Measurements from ENCODE around the gene ACACB. TPM values are rescaled to one million over a fixed set of nuclear protein-coding genes. Genes with fewer than 3 reads are reported as not detected.

Gene ACACB
- total RNA-seq, 4 donors from 2014 or later: 69.5 to 132 (median 93.6) TPM

DNA sequence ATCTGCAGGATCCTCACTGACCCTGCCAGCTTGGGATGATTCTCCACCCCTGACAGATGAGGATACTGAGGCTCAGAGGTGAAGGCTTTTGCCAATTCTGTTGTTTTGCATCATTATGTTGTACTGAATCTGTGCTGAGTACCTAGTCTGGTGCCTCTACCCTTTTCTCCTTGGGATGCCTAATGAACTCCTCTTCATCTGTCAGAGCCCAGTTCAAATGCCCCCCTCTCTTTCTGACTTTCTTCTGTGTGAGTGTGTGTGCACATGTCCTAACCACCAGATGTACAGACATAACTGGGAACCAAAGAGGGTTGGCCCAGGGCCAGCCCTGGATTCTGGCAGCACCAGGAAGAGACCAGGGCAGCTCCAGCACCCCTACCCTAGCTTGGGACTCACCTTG, 169.9 kb downstream of the ACACB start:
- intact Hi-C loops (cut with DNase I; ENCODE audit: low total_unique reads): no loop called here
- no peak for DNase-seq
- H3K9me3 ChIP-seq: no peaks in the 10 kb centered on the region
- in situ Hi-C loops (cut with MboI; ENCODE audit: low pct_ligation_motif_present in 1 of 4, low pct_unique_long_range_greater_than_20kb in 1 of 4, low sequenced_read_pairs in 3 of 4): no loop called here
- H3K27me3 ChIP-seq: no peaks in the 10 kb centered on the region
- no peaks in the 10 kb centered on the region for H3K36me3 ChIP-seq
- peaks cover 0 to 5% (median 4%) of the 10 kb centered on the region in 4 donors for H3K4me1 ChIP-seq
- H3K27ac ChIP-seq: no peak overlapping the region
- H3K4me3 ChIP-seq: no peak overlapping the region
- no peak for TF ChIP-seq POLR2AphosphoS5 (IDR thresholded peaks at IDR 0.05)
- TF ChIP-seq, protein P1, sequence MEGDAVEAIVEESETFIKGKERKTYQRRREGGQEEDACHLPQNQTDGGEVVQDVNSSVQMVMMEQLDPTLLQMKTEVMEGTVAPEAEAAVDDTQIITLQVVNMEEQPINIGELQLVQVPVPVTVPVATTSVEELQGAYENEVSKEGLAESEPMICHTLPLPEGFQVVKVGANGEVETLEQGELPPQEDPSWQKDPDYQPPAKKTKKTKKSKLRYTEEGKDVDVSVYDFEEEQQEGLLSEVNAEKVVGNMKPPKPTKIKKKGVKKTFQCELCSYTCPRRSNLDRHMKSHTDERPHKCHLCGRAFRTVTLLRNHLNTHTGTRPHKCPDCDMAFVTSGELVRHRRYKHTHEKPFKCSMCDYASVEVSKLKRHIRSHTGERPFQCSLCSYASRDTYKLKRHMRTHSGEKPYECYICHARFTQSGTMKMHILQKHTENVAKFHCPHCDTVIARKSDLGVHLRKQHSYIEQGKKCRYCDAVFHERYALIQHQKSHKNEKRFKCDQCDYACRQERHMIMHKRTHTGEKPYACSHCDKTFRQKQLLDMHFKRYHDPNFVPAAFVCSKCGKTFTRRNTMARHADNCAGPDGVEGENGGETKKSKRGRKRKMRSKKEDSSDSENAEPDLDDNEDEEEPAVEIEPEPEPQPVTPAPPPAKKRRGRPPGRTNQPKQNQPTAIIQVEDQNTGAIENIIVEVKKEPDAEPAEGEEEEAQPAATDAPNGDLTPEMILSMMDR (IDR thresholded peaks at IDR 0.05): no peak

DNA sequence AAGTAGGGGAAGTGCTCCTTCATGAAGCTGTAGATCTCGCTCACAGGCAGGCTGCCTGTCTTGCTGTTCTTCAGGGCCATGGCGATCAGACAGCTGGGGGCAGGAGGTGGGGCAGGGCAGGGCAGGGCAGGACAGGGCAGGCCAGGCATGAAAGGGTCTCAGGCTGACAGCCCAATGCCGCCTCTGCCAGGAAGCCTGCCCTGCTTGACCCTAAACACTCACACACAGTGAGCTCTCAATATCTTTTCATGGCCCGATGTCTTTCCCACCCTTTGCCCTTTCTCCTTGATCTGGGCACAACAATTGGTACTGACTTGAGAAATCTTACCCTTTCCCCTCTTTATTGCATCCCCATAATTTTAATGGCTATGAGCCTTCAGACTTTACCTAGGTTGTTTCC, 170.3 kb downstream of the ACACB start:
- TF ChIP-seq, protein P1 (IDR thresholded peaks at IDR 0.05): no peak
- TF ChIP-seq POLR2A (IDR thresholded peaks at IDR 0.05): no peak
- no peak for TF ChIP-seq POLR2AphosphoS5 (IDR thresholded peaks at IDR 0.05)
- no peak for TF ChIP-seq EP300 (IDR thresholded peaks at IDR 0.05; ENCODE audit: low read depth)
- peaks cover 3 to 9% (median 7%) of the 10 kb centered on the region in 4 donors for H3K4me1 ChIP-seq
- 84% methylated on average over 4 of the region's 4 CpGs; no CpG with 5 or more reads in 1 of the 2 donors for WGBS, 2 donors (ENCODE audit: low coverage in 1 of 2)

DNA sequence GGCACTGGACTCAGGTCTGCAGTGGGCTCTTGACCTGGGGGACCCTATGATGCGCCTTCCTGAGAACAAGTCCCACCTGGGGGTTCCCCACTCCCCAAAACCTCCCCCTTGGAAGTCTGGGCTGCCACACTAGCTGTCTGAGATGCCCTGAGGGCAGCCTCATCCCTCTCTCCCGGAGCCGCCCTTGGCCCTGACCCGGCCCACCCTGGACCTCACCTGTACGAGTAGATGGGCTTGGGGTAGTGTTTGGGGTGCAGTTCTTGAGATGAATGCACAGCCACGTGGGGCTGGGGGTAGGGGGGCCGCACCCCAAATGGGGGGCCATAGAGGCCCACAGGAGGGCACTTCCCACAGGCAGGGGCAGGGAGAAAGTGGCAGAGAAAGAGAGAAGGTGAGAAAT, 170.8 kb downstream of the ACACB start:
- Histone ChIP-seq H3K9me3 (no peaks in the 10 kb centered on the region), H3K4me3 (no peak overlapping the region), H3K27ac (no peak overlapping the region), H3K27me3 (peaks cover 4% of the 10 kb centered on the region), H3K36me3 (no peaks in the 10 kb centered on the region), H3K4me1 (peaks cover 8 to 14% (median 12%) of the 10 kb centered on the region in 4 donors)
- WGBS, 2 donors (ENCODE audit: low coverage in 1 of 2): 90% methylated on average over 7 of the region's 7 CpGs; no CpG with 5 or more reads in 1 of the 2 donors
- no peak for DNase-seq
- no peak for TF ChIP-seq POLR2A (IDR thresholded peaks at IDR 0.05)
- no peak for TF ChIP-seq POLR2AphosphoS5 (IDR thresholded peaks at IDR 0.05)
- TF ChIP-seq, protein P1 (IDR thresholded peaks at IDR 0.05): no peak
- intact Hi-C loops (cut with DNase I; ENCODE audit: low total_unique reads): no loop called here
- in situ Hi-C loops (cut with MboI; ENCODE audit: low pct_ligation_motif_present in 1 of 4, low pct_unique_long_range_greater_than_20kb in 1 of 4, low sequenced_read_pairs in 3 of 4): no loop called here

More for the DNA sequence above, 170.3 kb downstream of the ACACB start:
- intact Hi-C loops (cut with DNase I; ENCODE audit: low total_unique reads) (no loop called here), in situ Hi-C loops (cut with MboI; ENCODE audit: low pct_ligation_motif_present in 1 of 4, low pct_unique_long_range_greater_than_20kb in 1 of 4, low sequenced_read_pairs in 3 of 4) (no loop called here)
- H3K9me3 ChIP-seq: no peaks in the 10 kb centered on the region
- no peaks in the 10 kb centered on the region for H3K36me3 ChIP-seq
- no peaks in the 10 kb centered on the region for H3K27me3 ChIP-seq
- no peak overlapping the region for H3K27ac ChIP-seq
- DNase-seq: no peak
- no peak overlapping the region for H3K4me3 ChIP-seq

DNA sequence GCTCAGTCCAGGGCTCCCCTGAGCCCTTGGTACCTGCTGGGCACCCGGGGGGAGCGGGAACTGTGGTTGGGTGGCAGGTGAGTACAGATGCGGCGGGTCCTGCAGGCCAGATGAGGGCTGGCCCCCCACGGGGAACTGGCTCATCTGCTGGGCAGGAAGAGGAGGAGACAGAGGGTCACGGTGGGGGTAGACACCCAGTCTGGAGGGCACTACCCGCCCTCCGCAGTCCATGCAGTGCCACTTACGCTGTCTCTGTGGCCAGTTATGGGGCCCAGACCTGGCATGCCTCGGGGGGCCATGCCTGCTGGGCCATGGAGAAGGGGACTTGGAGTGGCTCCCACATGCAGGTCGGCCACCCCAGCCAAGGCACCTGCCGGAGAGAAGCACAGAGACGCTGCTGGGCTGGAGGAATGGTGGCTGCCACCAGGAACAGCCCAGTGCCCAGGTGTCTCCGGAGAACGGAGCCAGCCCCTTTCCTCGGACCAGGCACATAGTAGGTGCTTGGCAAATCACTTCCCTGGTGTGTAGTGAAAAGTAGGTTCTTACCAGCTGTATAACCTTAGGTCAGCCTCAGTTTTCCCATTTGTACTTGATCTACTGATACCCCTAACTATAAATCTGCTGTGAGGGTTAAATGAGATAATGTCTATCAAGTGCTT, 171.6 kb downstream of the ACACB start:
- Histone ChIP-seq H3K9me3 (no peaks in the 10 kb centered on the region), H3K27ac (no peak overlapping the region), H3K36me3 (no peaks in the 10 kb centered on the region), H3K27me3 (peaks cover 4% of the 10 kb centered on the region), H3K4me3 (no peak overlapping the region), H3K4me1 (peaks cover 8 to 14% (median 12%) of the 10 kb centered on the region in 4 donors)
- WGBS, 2 donors (ENCODE audit: low coverage in 1 of 2): 81 to 86% methylated on average over 6 to 14 of the region's 16 CpGs
- intact Hi-C loops (cut with DNase I; ENCODE audit: low total_unique reads): no loop called here
- in situ Hi-C loops (cut with MboI; ENCODE audit: low pct_ligation_motif_present in 1 of 4, low pct_unique_long_range_greater_than_20kb in 1 of 4, low sequenced_read_pairs in 3 of 4): no loop called here
- TF ChIP-seq EP300 (IDR thresholded peaks at IDR 0.05; ENCODE audit: low read depth): no peak
- TF ChIP-seq POLR2AphosphoS5 (IDR thresholded peaks at IDR 0.05): no peak
- DNase-seq: no peak

DNA sequence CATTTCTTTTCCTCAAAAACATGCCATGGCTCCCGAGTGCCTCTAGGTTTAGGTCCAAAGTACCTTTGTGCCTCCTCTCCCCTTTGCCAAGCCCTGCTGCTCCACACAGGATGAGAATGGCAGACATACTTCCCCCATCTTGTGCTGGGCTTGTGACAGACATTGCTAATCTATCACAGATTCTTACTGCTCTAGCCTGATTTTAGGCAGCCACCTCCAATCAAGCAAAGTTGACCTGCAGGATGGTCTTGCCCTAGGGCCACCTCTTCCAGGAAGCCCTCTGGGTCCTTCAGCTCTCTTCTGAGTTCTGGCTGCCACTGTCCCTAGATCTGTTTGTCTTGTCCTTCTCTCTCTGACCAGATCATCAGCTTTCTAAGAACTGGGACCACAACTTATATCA, 172.2 kb downstream of the ACACB start:
- H3K4me1 ChIP-seq: peaks cover 8 to 14% (median 12%) of the 10 kb centered on the region in 4 donors
- 0 to 70% methylated on average over 1 of the region's 1 CpG for WGBS, 2 donors (ENCODE audit: low coverage in 1 of 2)
- H3K36me3 ChIP-seq: no peaks in the 10 kb centered on the region
- no peaks in the 10 kb centered on the region for H3K9me3 ChIP-seq
- no peak overlapping the region for H3K27ac ChIP-seq
- no peak overlapping the region for H3K4me3 ChIP-seq
- TF ChIP-seq EP300 (IDR thresholded peaks at IDR 0.05; ENCODE audit: low read depth) (no peak), POLR2AphosphoS5 (IDR thresholded peaks at IDR 0.05) (no peak), POLR2A (IDR thresholded peaks at IDR 0.05) (no peak)
- TF ChIP-seq, protein P1 (IDR thresholded peaks at IDR 0.05): no peak
- intact Hi-C loops (cut with DNase I; ENCODE audit: low total_unique reads) (no loop called here), in situ Hi-C loops (cut with MboI; ENCODE audit: low pct_ligation_motif_present in 1 of 4, low pct_unique_long_range_greater_than_20kb in 1 of 4, low sequenced_read_pairs in 3 of 4) (no loop called here)
- DNase-seq: no peak
- peaks cover 4% of the 10 kb centered on the region for H3K27me3 ChIP-seq
